Uterus (tissue), 2 donors: ENCODE data around the gene CAMK2N1.

Source experiments
- POLR2A ChIP-seq, 2 donors: fragments of 450-650 bp; IDR thresholded peaks; one replicate each; pipeline ENCODE4 v1.6.1; 2016; ENCODE audit warnings: antibody characterized with exemption in 2 of 2, mild to moderate bottlenecking in 1 of 2, moderate library complexity in 1 of 2
- TF ChIP-seq, protein P1 (sequence below), 4 experiments: fragments of 200-600 bp in 2 of 4; fragments of 450-650 bp in 2 of 4; sonication (generic) in 2 of 4; IDR thresholded peaks; one replicate each; pipeline ENCODE4 v1.5.1; 2016 to 2019; ENCODE audit warnings: antibody characterized with exemption in 4 of 4, mild to moderate bottlenecking in 2 of 4, moderate library complexity in 1 of 4

- TF ChIP-seq, protein P1, sequence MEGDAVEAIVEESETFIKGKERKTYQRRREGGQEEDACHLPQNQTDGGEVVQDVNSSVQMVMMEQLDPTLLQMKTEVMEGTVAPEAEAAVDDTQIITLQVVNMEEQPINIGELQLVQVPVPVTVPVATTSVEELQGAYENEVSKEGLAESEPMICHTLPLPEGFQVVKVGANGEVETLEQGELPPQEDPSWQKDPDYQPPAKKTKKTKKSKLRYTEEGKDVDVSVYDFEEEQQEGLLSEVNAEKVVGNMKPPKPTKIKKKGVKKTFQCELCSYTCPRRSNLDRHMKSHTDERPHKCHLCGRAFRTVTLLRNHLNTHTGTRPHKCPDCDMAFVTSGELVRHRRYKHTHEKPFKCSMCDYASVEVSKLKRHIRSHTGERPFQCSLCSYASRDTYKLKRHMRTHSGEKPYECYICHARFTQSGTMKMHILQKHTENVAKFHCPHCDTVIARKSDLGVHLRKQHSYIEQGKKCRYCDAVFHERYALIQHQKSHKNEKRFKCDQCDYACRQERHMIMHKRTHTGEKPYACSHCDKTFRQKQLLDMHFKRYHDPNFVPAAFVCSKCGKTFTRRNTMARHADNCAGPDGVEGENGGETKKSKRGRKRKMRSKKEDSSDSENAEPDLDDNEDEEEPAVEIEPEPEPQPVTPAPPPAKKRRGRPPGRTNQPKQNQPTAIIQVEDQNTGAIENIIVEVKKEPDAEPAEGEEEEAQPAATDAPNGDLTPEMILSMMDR (IDR thresholded peaks at IDR 0.05): no peak
- no peak for TF ChIP-seq POLR2A (IDR thresholded peaks at IDR 0.05)
Observed at GRCh38 chr1:20528221-20528620, 42.2 kb upstream of the CAMK2N1 start.
